ENCODE data around the gene TMEM106A.
"Not testable (repeated sequence)": the region's sequence is repeated elsewhere in the genome, so short reads cannot be mapped to it uniquely, and the experiment has no call there.

TMEM106A gene

DNA sequence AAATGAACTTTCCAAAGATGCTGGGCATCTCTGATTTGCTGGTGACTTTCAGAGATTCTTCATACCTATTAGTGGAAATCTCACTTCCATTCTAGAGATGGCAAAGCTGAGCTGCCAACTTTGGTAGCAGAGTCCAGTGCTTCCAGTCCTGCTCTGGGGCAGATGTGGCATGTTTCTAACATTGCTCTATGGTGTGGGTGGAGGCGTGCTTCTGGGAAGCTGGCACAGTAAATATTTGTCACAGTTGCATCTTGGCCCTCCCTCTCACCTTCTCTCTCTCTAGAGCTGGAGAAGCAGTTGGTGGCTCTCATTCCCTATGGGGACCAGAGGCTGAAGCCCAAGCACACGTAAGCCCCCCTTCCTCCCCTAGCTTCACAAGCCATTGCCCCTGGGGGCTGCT is 1.9 kb downstream of the TMEM106A start:
- in situ Hi-C loops (cut with MboI; ENCODE audit: low sequenced_read_pairs), result no loop called here

DNA sequence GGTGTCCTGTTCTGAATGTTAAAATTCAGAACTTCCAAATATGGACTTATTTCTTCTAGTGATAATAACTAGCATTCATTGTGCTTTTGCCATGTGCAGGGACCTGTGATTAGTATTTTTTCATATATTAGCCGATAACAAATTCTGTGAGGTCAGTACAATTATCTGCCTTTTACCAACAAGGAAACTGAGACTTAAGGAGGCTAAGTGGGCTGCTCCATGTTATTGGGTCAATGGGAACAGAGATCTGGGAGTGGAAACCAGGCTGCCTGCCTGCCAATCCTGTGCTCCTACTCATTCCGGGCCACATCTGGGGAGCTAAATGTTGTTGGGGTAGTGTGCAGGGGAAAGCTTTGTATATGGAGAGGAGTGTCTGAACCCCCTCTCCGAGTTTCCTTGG is 3.7 kb downstream of the TMEM106A start:
- in situ Hi-C loops (cut with MboI; ENCODE audit: low sequenced_read_pairs), result no loop called here

DNA sequence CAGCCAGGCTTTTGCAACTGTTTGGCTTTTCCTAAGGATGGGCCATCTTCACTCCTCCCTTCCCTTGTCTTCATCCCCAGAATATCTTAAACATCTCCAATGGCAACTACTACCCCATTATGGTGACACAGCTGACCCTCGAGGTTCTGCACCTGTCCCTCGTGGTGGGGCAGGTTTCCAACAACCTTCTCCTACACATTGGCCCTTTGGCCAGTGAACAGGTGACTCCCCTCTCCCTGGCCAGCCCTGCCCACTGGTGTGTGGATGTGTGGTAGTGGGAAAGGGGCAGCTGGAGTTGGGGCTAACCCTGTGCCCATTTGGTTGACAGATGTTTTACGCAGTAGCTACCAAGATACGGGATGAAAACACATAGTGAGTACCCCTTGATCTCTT is 4.7 kb downstream of the TMEM106A start:
- in situ Hi-C loops (cut with MboI; ENCODE audit: low sequenced_read_pairs), result no loop called here

GRCh38 chr17:43216762-43217613 is 5.3 kb downstream of the TMEM106A start:
- in situ Hi-C loops (cut with MboI; ENCODE audit: low sequenced_read_pairs), result no loop called here

- in situ Hi-C loops (cut with MboI; ENCODE audit: low sequenced_read_pairs), result no loop called here
These were observed 6.0 kb downstream of the TMEM106A start for GRCh38 chr17:43217614-43218087.

- in situ Hi-C loops (cut with MboI; ENCODE audit: low sequenced_read_pairs), result no loop called here
These were observed 7.3 kb downstream of the TMEM106A start for GRCh38 chr17:43219001-43219400.

DNA sequence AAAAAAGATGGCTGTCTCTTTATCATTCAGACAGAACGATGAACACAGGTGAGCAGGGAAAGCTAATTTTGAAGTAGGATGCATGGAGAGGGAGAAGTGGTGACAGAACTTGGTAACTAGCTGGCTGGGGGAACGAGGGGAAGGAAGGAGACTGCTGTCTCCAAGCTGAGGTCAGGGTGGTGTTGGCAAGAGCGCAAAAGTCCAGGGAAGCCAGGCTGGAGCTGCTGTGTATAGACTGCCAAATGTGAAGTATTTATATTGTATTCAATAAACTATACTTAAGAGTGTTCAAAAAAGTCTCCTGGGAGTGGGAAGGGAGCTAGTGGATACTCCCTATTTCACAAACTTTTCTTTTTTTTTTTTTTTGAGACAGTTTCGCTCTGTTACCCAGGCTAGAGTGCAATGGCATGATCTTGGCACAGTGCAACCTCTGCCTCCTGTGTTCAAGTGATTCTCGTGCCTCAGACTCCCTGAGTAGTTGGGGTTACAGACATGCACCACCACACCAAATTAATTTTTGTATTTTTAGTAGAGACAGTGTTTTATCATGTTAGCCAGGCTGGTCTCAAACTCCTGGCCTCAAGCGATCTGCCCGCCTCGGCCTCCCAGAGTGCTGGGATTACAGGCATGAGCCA is 8.2 kb downstream of the TMEM106A start:
- in situ Hi-C loops (cut with MboI; ENCODE audit: low sequenced_read_pairs), result no loop called here

DNA sequence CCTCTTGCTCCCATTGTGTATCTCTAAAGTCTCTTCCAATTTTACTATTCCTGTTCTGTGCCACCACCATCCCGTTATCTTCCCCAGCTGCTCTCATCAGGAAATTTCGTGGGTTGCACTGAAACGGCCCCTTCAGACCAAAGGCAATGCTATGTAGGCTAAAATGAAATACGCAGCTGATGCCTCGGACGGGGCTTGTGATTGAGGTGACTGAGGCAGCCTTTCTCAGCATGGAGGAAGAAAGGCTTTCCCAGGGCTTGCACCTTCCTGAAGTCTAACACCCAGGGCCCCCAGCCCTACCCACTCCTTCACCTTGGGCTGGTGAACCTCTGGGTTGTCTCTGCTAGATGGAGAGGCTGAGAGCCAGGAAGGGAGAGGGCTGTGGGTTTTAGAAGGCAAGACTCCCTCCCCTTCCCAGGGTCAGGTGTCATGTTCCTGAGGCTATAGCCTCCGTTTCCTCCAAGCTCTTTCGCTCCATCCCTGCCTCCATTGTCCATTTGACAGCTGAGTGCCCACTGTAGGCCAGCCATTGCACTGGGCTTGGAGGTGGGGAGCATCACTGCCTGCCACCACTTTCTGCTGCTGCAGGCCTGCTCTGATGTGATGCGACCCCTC is 8.9 kb downstream of the TMEM106A start:
- in situ Hi-C loops (cut with MboI; ENCODE audit: low sequenced_read_pairs), result no loop called here

- in situ Hi-C loops (cut with MboI; ENCODE audit: low sequenced_read_pairs), result no loop called here
These were observed 12.6 kb downstream of the TMEM106A start for GRCh38 chr17:43224146-43224705.

- in situ Hi-C loops (cut with MboI; ENCODE audit: low sequenced_read_pairs), result no loop called here
These were observed 14.7 kb downstream of the TMEM106A start for GRCh38 chr17:43226393-43226792.

DNA sequence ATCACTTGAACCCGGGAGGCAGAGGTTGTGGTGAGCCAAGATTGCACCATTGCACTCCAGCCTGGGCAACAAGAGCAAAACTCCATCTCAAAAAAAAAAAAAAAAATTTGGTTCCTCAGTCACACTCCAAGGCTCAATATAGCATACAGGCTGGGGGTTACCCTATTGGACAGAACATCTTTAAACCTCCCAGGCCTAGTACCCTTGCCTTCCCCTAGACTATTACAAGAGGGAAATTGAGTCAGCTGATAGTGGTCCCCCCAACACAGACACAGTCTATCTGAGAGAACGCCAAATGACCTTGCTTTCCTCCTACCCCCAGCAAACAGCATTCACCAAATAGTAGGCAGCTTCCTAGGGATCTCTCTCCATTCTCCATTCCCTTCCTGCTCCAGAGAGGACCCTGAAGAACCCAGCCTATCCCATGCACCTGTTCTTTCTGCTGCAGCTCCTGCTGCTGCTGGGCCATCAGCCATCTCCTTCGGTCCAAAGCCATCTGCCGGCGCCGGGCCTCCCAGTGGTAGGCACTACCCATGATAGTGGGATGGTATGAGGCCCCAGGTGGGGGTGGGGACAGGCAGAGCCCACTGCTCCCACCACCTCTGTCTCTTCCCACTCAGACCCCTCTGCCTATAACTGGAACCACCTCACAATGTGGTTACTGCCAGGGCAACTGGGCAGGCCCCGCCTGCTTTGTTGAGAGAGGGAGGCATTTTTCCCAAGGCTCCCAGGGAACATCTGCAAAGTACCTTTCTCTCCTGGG is 16.5 kb downstream of the TMEM106A start, which contains the start of gene CCDC200:
TSS of gene CCDC200 (minus strand) at position 604 of the 763 bp plus-strand sequence. CDS start at position 535, 69 bp downstream.
- in situ Hi-C loops (cut with MboI; ENCODE audit: low sequenced_read_pairs), result not testable (repeated sequence)

DNA sequence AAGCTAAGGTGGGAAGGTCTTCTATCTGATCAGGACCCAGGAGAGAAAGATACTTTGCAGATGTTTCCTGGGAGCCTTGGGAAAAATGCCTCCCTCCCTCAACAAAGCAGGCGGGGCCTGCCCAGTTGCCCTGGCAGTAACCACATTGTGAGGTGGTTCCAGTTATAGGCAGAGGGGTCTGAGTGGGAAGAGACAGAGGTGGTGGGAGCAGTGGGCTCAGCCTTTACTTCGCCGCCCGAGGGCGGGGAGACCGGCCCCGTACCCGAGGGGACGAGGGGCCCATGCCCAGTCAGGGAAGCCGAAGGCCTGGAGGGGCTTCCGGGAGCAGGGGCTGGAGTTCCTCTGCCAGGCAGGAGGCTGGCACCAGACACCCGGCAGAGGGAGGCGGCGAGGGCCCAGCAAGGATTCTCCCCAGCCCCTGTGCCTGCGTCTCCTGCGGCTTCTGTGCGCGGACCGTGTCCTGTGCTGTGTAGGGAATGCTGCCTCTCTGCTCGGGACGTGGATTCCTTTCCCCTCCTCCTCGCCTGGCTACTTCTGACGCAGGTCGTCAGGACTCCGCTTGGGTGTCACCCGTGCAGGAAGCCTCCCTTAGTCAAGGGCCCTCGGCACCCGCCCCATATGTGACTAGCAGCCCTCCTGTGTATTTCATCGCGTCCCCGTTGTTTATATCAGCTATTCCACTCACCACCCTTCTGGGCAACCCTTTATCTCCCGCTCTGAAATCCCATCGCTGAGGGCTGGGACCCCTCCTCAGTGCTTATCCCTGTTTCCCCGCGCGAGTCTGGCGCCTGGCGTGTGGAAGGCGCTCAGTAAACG is 19.7 kb downstream of the TMEM106A start:
- in situ Hi-C loops (cut with MboI; ENCODE audit: low sequenced_read_pairs), result not testable (repeated sequence)

GRCh38 chr17:43232021-43232699 is 20.5 kb downstream of the TMEM106A start:
- in situ Hi-C loops (cut with MboI; ENCODE audit: low sequenced_read_pairs), result not testable (repeated sequence)

DNA sequence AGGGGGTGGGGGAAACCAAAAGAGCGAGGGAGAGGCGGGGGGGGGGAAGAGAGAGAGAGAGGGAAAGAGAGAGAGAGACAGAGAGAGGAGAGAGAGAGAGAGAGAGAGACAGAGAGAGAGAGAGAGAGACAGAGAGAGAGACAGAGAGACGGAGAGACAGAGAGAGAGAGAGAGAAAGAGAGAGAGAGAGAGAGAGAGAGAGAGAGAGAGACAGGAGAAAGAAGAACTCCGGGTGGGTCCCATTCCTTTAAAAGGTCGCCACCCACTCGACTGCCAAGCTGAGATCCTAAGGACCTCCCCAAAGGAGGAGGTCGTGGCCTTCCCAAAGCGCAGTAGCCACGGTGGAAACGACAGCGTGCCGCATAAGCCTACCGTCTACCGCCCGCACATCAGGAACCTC is 21.6 kb downstream of the TMEM106A start:
- in situ Hi-C loops (cut with MboI; ENCODE audit: low sequenced_read_pairs), result not testable (repeated sequence)

DNA sequence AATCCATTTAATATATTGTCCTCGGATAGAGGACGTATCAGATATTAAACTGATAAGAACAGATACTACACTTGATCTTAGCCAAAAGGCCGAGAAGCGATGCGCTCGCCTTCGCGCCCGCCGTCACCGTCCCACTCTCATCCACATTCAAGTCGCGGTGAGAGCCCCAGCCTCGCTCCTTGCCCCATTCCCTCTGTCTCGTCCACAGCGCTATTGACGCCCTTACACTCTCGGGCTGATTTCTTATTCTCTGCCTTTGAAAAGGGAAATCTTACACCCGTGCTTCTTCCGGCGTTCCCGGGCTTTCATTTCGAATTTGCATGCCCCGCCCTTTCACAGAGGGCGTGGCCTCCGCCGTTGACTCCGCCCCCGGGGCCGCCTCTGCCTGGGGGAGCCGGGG is 22.2 kb downstream of the TMEM106A start, which contains the start of gene RNU2-1:
TSS of gene RNU2-1 (minus strand) at position 101 of the 400 bp plus-strand sequence.
- in situ Hi-C loops (cut with MboI; ENCODE audit: low sequenced_read_pairs), result not testable (repeated sequence)

- in situ Hi-C loops (cut with MboI; ENCODE audit: low sequenced_read_pairs), result not testable (repeated sequence)
These were observed 27.9 kb downstream of the TMEM106A start for GRCh38 chr17:43239597-43239996.

GRCh38 chr17:43240596-43241352 is 29.1 kb downstream of the TMEM106A start:
- in situ Hi-C loops (cut with MboI; ENCODE audit: low sequenced_read_pairs), result not testable (repeated sequence)

DNA sequence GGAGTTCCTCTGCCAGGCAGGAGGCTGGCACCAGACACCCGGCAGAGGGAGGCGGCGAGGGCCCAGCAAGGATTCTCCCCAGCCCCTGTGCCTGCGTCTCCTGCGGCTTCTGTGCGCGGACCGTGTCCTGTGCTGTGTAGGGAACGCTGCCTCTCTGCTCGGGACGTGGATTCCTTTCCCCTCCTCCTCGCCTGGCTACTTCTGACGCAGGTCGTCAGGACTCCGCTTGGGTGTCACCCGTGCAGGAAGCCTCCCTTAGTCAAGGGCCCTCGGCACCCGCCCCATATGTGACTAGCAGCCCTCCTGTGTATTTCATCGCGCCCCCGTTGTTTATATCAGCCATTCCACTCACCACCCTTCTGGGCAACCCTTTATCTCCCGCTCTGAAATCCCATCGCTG is 34.8 kb downstream of the TMEM106A start:
- in situ Hi-C loops (cut with MboI; ENCODE audit: low sequenced_read_pairs), result not testable (repeated sequence)
